Activated CD4-positive, CD25-positive, alpha-beta regulatory T cell treated with anti-CD3 and anti-CD28 coated beads, Interleukin-2, amount 50 U/mL, for 24 hours (primary cell): ENCODE data around the gene TSC2.
A peak's percentile ranks its signal among the peaks of the same experiment; 100 is the strongest.

Experiments used
- ATAC-seq, 2 donors: fragments of 150-1000 bp; cut with Tn5 transposase; one replicate each; pipeline ENCODE4 v1.10.0; 2021; ENCODE audit warnings: mild to moderate bottlenecking in 1 of 2, moderate library complexity in 1 of 2

TSC2 gene

DNA sequence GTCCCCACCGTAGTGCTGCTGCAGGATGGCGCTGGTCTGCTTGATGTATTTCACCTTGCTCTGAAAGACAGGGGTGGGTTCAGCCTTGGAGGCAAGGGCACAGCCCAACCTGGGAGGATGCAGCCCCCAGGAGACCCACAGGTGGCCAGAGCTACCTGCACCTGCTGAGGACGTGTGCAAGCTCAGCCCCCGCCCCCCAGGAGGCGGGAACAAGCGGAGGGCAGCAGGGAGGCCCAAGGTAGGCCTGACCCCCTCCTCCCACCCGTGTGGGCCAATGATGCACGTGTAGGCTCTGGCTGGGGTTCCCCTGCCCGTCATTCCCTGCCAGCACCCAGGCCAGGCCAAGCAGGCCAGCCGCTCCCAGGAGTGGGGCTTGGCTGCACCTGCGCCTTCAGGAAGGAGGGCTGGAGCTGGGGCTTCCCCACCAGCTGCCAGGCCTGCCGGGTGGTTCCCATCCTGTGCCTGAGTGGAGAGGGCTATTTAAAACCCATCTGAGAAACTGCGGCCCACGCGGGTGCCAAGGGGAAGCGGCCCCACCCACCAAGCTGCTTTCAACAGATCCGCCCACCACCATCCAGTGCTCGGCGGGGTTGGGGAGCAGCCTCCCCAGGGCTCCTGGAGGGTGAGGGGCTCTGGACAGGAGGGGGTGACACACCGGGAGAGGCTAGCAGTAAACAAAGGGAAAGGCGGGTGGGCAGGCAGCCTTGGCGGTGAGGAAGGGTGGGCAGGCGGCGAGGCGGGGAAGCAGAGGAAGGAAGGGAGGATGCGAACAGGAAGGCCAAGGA, 3.9 kb upstream of the TSC2 start:
- no peak for ATAC-seq

DNA sequence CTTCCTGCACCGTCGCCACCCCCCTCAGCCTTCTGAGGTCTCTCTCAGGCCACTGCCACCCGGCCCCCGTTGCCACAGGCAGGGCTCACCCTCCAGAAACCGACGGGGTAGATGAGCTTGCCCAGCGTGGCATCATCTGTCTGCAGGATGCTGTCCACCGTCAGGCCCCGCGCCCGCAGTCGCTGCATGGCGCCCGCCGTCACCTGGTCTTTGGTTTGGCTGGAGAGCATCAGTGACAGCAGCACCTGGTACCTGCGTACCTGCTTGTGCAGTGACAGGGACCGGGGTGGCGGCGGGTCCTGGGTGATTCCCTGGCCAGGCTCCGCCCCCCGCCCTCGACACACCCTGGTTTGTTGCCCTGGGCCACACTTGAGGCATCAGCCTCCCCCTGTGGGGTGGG, 3.2 kb upstream of the TSC2 start:
- ATAC-seq, result no peak

DNA sequence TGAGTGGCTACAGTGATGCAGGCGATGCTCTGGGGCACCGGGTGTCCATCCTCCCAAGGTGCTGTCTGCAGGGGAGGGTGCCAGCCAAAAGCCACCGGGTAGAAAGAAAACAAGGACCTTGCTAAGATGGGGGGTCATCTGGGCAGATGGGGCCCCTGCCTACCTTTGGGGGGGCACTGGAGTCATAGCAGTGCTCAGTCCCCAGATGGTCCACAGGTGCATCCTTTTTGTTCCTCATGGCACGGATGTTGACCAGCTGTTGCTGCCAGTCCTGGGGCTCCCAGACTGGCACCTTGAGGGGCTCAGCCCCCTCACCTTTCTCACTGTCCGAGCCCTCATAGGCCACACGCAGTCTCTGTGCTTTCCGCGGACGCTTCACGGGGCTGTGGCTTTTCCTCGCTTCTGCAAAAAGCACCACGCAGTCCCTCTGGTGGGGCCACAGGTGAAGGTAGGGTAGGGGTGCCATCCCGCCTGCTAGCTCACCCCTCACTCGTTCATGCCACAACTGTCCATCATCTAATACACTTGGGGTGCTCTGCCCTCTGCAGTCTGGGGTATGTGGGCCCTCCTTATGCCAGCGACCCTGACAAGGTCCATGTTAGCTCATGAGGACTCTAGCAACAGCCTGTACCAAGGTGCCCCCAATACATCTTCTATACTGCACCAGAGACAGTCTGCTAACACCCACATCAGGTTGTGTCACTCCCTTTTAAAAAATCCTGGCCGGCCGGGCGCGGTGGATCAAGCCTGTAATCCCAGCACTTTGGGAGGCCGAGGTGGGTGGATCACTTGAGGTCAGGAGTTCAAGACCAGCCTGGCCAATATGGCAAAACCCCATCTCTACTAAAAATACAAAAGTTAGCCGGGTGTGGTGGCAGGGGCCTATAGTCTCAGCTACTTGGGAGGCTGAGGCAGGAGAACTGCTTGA, 1.6 kb upstream of the TSC2 start:
- ATAC-seq, result no peak

DNA sequence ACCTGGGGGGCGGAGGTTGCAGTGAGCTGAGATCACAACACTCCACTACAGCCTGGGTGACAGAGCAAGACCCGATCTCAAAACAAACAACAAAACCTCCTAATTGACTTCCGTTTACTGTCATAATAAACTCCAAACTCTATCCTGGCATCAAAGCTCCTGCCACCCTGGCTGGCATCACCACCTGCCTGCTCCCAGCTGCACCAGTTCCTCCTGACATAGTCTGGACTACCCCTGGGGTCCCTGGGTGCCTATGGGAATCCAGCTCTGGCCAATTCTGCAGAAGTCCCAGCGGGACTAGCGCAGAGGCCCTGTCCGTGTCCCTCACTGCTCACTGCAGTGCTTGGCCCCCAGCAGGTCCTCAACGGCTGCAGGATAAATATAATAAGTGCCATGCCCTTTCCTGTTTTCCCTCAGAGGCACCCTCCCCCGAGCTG, 874 bp upstream of the TSC2 start:
- no peak for ATAC-seq

DNA sequence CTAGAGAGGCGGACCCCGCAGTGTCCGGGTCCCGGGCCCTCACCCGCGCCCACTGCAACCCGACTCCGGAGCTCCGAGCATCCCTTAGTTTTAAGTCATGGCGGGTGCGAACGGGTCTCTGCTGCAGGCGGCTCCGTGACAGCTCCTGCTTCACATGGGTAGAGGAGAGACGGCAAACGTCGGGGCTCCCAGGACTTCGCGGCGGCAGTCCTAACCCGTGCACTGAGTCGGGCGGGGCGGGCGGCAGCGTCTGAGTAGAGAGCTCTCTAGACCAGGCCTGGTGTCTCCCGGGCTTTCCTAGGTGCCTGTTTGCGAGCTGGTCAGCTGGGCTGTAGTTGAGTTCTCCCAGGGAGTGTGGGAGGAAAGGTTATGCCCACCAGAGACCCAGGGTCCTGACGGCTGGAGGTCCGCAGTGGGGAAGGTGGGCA, 345 bp downstream of the TSC2 start:
- no peak for ATAC-seq

DNA sequence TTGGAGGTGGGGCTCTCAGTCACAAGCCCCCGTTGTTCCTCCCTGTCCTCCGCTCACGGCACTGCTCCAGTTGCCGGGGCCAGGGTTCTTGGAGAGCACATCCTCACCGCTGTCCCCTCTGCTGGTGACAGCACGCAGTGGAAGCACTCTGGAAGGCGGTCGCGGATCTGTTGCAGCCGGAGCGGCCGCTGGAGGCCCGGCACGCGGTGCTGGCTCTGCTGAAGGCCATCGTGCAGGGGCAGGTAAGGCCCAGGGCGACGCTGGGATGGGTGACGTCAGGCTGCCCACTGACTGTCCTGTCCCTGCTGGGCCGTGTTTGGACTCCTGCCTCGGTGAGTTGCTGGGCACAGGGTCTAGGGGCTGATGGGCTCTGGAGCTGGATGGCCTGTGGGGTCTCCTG, 5.4 kb downstream of the TSC2 start:
- no peak for ATAC-seq

DNA sequence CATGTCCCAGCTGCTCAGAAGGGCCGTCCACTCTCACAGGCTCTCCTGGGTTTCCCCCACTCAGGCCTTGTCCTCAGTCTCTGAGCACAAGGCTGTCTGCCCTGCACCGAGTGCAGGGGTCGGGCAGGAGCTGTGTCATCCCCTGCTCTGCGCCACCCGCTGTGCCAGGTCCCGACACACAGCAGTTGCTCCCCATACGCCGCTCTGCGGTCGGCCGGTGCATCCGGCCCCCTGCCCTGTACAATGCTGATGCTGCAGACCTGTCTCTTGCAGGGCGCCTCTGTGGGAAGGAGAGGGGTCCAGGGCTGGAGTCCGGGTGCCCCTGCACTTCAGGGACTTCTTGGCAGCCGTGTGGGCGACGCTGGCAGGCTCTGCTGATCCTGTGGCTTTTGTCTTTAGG, 6.1 kb downstream of the TSC2 start:
- ATAC-seq, result no peak

DNA sequence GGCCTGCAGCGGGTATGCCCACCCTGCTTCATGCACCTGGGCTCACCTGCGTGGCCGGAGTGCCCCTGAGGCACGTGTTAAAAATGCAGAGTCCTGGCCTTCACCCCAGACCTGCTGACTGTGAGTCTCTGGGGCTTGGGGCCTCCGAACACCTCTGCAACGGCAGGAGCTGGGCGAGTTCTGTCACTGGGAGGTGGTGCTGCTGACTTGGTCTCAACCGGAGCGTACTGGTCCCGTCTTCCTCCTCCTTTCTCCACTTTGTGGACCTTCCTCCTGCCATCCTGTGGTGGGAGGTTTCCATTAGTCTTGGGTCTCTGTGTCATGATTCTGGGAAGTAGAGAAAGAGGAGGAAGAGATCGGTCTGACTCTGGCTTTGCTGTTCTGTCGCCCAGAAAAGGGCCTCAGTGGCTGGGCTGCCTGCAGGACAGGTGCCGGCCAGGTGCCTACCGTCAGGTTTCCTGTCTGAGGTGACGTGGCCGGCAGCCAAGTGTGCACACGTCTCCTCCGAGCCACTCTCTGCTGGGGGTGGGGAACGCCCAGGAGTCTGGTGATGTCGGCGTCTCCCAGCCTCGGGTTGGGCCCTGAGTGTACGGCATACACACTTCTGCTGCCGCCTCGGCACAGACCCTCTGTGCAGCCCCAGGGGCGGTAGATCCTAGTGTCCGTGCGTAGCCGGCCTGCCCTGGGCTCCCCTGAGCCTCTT, 6.9 kb downstream of the TSC2 start:
- ATAC-seq, result no peak

DNA sequence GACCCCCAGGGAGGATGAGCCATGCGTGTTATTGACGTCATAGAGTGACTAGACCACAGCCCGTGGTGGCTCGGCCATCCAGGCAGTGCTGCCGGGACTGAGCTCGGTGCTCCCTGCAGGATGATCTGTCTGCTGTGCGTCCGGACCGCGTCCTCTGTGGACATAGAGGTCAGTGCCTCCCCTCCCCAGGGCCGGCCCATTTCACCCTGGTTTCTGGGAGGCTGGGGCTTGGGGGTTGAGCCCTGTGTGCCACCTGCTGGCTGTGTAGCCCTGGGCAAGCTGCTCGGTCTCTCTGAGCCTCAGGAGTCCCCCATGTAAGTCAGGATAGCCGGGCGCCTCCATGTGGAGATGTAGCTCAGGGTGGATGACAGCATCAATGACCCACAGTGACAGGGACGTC, 8.3 kb downstream of the TSC2 start:
- ATAC-seq, result no peak

DNA sequence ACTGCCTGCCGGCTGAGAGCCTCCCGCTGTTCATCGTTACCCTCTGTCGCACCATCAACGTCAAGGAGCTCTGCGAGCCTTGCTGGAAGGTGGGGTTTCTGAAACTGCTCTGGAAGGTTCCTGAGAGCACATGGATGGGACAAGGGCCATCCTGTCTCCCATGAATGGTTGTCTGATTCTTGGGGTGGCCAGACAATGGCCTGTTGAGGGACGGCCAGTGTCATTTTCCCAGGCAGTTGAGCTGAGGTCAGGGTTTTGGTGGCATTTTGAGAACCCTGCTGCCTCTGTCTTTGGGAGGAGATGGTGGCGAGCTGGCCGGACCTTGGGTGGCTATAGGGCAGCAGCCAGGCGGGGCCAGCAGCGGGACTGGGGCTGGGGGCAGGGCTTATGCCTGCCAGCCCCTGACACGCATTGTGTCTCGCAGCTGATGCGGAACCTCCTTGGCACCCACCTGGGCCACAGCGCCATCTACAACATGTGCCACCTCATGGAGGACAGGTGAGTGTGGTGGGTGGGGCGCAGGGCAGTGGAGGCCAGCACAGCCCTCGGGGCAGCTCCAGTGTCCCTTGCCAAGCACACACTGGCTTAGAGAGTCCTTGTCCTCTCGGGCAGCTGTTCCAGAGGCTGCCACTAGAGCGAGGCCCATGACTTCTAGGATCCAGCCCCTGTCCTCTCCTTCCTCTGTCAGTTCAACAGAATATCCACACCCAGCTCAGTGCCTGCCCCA, 9.1 kb downstream of the TSC2 start:
- peak in 1 of 2 donors; percentile 33 for ATAC-seq

DNA sequence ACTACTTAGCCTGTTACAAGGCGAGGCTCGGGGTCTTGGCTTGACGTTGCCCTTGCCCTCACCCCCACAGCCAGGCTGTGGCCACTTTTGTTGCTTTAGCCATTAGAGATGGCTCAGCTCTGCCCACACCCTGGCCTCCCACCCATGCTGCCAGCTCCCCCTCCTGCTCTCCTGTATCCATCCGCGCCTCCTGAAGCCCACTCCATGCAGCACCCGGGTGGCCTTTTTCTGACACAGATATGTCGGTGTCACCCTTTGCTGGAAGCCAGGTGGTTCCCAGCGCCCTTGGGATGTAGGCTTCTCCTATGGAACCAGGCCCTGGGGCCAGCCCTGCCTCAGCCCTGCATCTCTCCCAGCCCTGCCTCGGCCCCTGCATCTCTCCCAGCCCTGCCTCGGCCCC, 9.7 kb downstream of the TSC2 start:
- ATAC-seq, result no peak

DNA sequence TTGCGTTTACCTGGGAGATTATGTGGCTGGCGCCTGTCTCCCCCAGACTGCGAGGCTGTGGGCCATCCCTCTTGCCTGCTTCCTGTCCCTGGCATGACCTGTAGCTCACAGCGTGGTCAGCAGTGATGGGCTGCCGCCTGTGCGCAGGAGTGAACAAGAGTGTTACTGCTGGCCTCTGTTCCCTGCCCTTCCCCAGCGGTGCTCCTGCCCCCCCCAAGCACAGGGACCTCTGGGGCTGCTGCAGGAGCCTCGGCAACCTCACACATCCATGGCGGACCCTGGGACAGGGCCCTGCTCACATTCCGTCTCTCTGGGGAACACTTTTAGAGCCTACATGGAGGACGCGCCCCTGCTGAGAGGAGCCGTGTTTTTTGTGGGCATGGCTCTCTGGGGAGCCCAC, 10.6 kb downstream of the TSC2 start:
- no peak for ATAC-seq

DNA sequence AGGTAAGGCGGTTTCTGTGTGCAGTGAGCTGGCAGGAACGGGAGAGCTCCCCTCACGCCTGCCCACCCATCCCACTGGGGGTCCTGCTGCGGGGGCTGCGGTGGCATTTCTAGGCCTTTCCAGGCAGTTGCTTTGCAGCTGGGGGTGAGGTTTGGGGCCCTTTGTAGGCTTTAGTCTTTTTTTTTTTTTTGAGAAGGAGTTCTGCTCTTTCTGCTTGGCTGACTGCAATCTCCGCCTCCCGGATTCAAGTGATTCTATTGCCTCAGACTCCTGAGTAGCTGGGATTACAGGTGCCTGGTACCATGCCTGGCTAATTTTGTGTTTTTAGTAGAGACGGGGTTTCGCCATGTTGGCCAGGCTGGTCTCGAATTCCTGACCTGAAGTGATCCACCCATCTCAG, 11.1 kb downstream of the TSC2 start:
- no peak for ATAC-seq

DNA sequence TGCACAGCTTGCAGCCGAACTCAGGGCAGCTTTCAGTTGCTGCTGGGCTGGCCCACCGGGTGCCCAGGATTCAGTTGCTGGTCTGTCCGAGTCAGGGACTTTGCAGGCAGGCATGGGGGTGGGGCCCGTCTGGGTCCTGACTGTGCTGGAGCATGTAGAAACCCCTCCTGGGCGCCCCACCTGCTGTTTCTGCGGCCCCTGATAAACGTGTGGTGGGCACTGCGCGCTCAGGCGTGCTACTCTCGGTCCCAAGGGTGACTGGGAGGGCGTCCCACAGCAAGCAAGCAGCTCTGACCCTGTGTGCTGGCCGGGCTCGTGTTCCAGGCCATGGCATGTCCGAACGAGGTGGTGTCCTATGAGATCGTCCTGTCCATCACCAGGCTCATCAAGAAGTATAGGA, 12.6 kb downstream of the TSC2 start:
- no peak for ATAC-seq

DNA sequence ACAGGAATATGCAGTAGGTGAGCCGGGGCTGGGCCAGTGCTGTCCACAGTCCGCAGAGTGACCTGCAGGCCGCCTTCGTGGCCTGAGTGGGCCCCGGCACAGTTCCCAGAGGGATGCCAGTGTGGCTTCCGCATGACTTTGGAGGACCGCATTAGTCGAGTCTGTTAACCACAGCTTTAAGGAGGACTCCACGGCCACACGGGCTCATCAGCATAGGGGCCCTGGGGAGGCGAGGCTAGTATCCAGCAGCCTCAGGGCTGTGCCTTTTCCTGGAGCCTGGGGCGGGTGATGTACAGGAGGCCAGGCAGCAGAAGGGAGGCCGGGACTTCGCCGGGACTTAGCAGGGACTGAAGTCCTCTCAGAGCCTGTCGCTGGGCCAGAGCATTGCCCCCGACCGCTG, 13.2 kb downstream of the TSC2 start:
- ATAC-seq, result no peak

DNA sequence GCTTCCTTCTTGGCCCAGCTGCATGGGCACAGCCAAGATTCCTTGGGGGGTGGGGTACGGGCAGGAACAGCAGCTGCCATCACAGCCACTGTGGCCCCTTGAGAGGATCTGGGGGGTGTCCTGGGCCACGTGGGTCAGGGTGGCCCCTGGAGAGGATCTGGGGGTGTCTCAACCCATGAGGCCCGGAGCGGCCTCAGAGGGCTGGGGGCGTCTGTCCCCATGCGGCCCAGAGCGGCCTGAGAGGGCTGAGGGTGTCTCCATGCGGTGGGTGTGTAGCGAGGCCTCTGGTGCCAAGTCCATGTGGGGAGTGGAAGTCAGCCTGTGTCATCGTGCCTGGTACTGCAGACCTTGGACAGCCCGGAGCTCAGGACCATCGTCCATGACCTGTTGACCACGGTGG, 13.7 kb downstream of the TSC2 start:
- ATAC-seq, result no peak

DNA sequence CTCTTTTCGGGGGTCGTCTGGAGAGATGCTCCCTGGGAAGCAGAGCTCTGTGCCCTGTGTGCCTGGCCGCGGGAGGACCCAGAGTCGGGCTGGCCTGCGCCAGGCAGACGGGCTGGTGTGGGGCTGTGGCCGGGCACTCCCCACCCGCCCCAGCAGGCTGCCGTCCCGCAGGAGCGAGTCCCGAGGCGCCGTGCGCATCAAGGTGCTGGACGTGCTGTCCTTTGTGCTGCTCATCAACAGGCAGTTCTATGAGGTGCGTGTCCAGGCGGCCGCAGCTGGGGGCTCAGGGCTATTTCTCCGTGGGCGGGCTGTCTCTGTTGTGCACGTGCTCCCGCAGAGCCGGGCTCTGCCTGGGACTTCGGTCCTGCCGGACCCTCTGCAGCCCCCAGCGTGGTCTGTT, 15.0 kb downstream of the TSC2 start:
- no peak for ATAC-seq

DNA sequence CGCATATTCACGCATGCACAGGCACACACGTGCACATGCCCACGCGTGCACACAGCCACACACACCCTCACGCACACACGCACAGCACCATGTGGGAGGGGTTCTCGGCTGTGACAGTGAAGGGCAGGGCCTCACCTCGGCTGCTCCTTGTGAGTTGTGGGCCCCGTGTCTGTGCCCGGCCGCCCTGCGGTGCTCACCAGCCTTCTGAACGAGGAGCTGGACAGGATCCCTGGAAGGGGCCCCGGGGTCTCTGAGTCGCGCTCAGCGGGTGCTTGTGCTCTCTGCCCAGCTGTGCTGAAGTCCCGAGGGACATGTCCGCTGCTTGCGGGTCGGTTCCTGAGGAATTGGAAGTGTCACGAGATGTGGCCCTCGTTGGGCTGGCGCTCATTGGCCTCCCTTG, 16.1 kb downstream of the TSC2 start:
- ATAC-seq, result no peak

DNA sequence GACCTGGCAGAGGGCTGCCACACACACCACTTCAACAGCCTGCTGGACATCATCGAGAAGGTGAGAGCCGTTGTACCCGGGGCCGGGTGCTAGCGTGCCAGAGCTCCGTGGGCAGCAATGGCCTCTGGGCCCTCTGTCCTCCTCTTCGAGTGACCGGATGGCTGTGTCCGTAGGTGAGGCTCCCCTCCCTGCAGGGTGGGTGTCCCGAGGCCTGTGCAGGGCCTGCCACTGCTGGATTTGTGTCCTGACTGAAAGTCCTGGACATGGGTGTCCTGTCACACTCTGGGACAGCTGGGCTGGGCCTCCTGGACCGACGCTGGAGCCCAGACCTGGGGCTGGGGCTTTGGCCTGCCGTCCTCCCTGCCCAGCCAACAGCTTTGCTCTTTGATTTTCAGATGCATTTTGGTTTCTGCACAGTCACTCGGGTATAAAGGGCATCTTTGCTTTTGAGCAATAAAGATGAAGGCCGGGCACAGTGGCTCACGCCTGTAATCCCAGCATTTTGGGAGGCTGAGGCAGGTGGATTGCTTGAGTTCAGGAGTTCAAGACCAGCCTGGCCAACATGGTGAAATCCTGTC, 16.7 kb downstream of the TSC2 start:
- no peak for ATAC-seq

DNA sequence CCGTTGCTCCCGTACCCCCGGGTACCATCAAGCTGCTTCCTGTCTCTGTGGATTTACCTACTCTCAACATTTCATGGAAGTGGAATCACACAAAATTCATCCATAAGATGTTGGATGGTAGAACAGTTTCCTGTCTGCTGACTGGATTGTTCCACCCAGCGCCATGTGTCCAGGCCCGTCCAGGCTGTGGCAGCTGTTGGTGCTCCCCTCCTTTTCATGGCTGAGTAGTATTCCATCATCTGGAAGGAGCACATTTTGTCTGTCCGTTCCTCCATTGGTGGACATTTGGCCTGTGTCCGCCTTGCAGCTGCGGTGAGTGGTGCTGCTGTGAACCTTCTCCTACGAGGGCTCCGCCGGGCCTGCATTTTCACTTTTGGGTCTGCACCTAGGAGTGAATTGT, 18.4 kb downstream of the TSC2 start:
- ATAC-seq, result no peak

DNA sequence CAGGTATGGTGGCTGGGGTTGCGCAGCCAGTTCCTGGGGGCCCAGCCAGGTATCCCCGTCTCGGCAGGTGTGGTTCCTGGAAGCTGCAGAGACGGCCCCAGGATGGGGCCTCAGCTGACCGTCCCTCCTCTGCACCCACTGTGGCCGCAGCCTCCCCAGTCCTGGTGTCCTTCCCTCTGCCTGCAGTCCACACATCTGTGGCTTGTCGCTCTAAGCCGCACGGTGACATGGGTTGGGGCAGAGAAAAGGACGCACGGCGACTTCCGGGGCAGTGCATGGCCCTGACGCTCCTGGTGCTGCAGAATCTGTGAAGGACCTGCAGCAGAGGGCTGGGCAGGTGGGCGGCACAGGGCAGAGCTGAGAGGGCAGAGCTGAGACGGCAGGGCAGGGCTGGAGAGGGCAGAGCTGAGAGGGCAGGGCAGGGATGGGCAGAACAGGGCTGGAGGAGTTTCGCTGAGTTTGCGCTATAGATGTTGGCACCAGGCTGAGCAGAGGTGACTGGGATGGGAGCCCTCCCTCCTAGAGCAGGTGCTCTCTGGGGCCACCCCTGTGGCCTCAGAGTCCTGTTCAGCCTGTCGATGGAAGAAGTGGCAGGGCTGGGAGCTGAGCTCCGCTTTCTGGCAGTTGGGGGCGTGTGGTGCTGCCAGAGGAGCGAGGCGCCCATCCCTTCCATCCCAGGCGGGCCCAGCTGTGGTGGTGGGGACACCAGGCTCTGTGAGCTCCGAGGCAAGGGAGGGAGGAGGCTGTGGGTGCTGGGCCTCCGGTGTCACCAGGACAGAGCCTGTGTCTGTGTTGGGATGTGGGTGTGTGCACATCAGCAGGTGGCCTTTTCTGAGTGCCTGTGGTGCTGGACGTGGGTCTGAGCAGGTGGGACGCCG, 23.0 kb downstream of the TSC2 start:
- ATAC-seq, result no peak
